ENCODE results near the gene IRX4.

- TF ChIP-seq BHLHE40 (IDR thresholded peaks at IDR 0.05; ENCODE audit: borderline replicate concordance) (no peak), SUZ12 (IDR thresholded peaks at IDR 0.05) (no peak), CTBP1 (IDR thresholded peaks at IDR 0.05; ENCODE audit: borderline replicate concordance) (no peak), TARDBP (IDR thresholded peaks at IDR 0.05) (no peak), ARNT (IDR thresholded peaks at IDR 0.05) (no peak), ELF4 (IDR thresholded peaks at IDR 0.05) (no peak)
These were observed 36.1 kb downstream of the IRX4 start for GRCh38 chr5:1846583-1846982.
